Measurements from ENCODE around the gene TENM4. TPM values are rescaled to one million over a fixed set of nuclear protein-coding genes. Genes with fewer than 3 reads are reported as not detected.

TENM4 gene
- total and polyA plus RNA-seq, 10 of the 15 experiments (the other 5 are each of a cell fraction or from before 2014, with no cell fraction given) = 0.03 to 0.12 (median 0.06) TPM; not detected in 7

DNA sequence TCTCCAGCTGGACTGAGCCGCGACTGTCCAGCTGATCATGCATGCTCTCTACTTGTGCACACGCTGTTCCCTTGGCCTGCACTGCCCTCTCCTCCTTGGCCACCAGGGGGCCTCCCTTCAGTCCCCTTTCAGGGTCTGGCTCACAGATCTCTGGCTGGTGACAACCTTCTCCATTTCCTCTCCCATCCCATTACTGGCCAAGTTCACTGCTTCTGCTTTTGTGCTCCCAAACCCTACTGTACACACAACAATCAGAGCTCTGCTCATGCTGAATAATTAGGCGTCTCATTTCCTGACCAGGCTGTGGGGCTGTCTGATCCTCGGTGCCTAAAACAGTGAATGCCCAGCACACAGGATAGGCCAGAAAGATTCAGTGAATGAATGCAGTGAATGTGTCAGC, 642.2 kb downstream of the TENM4 start:
- POLR2A ChIA-PET = interaction anchor here (0.5 kb wide), 1 partner anchor 300 kb away, joined by 4 read pairs; no protein-coding TSS in a partner anchor
- ATAC-seq (peak; percentile 99), DNase-seq (ENCODE audit: low read depth, low spot score) (no peak), FAIRE-seq (no peak)
- Histone ChIP-seq H3K9me3 (replicated peaks; ENCODE audit: control insufficient read depth, insufficient read depth, low read length) (no peaks in the 10 kb centered on the region), H3K79me2 (ENCODE audit: control insufficient read depth, insufficient read depth, low read length) (no peaks in the 10 kb centered on the region), H3K4me3 (no peak overlapping the region), H2AFZ (ENCODE audit: control insufficient read depth, low read depth, low read length) (no peak overlapping the region), H4K20me1 (ENCODE audit: control insufficient read depth, insufficient read depth) (no peaks in the 10 kb centered on the region), H3K9ac (ENCODE audit: control insufficient read depth, insufficient read depth, low read length) (no peak overlapping the region), H3K4me1 (ENCODE audit: control insufficient read depth, insufficient read depth, low read length) (no peaks in the 10 kb centered on the region), H3K27ac (ENCODE audit: control insufficient read depth, insufficient read depth) (no peak overlapping the region), H3K4me2 (ENCODE audit: control insufficient read depth, insufficient read depth) (no peak overlapping the region), H3K27me3 (replicated peaks in 1 of 2; ENCODE audit: control insufficient read depth in 2 of 2, insufficient read depth in 2 of 2, low read length in 1 of 2) (peaks cover 0 to 1% of the 10 kb centered on the region in 2 experiments; a peak in 3 of 4 replicates), H3K36me3 (ENCODE audit: control insufficient read depth in 2 of 2, insufficient read depth in 2 of 2, low read length in 1 of 2) (no peaks in the 10 kb centered on the region)
- CTCF ChIA-PET = interaction anchor here (0.7 to 9.8 kb wide), 18 partner anchors 9 to 361 kb away, joined by 3 to 79 read pairs (median 3); no protein-coding TSS in a partner anchor
- RAD21 ChIA-PET (ENCODE audit: unreplicated experiment) = interaction anchor here (2.3 kb wide), 1 partner anchor 301 kb away, joined by 22 read pairs; no protein-coding TSS in a partner anchor
- intact Hi-C loops (cut with micrococcal nuclease; ENCODE audit: unreplicated experiment) = loop anchor here (1.0 kb wide), 2 partner anchors 278 to 302 kb away; no protein-coding TSS in a partner anchor
- SMC1A ChIA-PET (ENCODE audit: uncharacterized antibody, unreplicated experiment) = interaction anchor here (0.8 to 3.2 kb wide), 6 partner anchors 9 to 303 kb away, joined by 3 to 20 read pairs (median 6); no protein-coding TSS in a partner anchor
- in situ Hi-C loops (cut with MboI) = no loop called here
- WGBS (ENCODE audit: insufficient coverage, insufficient replicate concordance, low lambda C conversion rate, missing lambda C conversion rate) = 22% methylated on average over 5 of the region's 5 CpGs
- TF ChIP-seq HDGF (IDR thresholded peaks at IDR 0.05) (no peak), YY1 (IDR thresholded peaks at IDR 0.05; ENCODE audit: low read depth, low read length) (0 out of 2 replicates have a peak, but pooled peaks have one; percentile 23), FOXK2 (IDR thresholded peaks at IDR 0.05) (no peak), EP300 (IDR thresholded peaks at IDR 0.05; ENCODE audit: borderline replicate concordance in 1 of 2, control insufficient read depth in 1 of 2, low read depth in 2 of 2, low read length in 2 of 2) (no peak), ETV6 (conservative IDR thresholded peaks at IDR 0.05 in 1 of 2, IDR thresholded peaks at IDR 0.05 in 1 of 2; ENCODE audit: borderline replicate concordance in 1 of 2, low read depth in 1 of 2) (no peak), SMAD1 (IDR thresholded peaks at IDR 0.05; ENCODE audit: low read depth, partially characterized antibody) (no peak), SMC3 (IDR thresholded peaks at IDR 0.05; ENCODE audit: borderline replicate concordance, low read length) (peak; percentile 63), RAD21 (IDR thresholded peaks at IDR 0.05; ENCODE audit: insufficient read depth, low read depth, low read length) (peak; percentile 58)
- TF ChIP-seq, protein P1, sequence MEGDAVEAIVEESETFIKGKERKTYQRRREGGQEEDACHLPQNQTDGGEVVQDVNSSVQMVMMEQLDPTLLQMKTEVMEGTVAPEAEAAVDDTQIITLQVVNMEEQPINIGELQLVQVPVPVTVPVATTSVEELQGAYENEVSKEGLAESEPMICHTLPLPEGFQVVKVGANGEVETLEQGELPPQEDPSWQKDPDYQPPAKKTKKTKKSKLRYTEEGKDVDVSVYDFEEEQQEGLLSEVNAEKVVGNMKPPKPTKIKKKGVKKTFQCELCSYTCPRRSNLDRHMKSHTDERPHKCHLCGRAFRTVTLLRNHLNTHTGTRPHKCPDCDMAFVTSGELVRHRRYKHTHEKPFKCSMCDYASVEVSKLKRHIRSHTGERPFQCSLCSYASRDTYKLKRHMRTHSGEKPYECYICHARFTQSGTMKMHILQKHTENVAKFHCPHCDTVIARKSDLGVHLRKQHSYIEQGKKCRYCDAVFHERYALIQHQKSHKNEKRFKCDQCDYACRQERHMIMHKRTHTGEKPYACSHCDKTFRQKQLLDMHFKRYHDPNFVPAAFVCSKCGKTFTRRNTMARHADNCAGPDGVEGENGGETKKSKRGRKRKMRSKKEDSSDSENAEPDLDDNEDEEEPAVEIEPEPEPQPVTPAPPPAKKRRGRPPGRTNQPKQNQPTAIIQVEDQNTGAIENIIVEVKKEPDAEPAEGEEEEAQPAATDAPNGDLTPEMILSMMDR (IDR thresholded peaks at IDR 0.05 in 2 of 3, conservative IDR thresholded peaks at IDR 0.05 in 1 of 3; ENCODE audit: control insufficient read depth in 2 of 3, extremely low read depth in 1 of 3, insufficient read depth in 1 of 3, low read depth in 3 of 3, low read length in 3 of 3) = peak; percentile 74 to 96 (median 87)
- TF ChIP-seq, protein P2, sequence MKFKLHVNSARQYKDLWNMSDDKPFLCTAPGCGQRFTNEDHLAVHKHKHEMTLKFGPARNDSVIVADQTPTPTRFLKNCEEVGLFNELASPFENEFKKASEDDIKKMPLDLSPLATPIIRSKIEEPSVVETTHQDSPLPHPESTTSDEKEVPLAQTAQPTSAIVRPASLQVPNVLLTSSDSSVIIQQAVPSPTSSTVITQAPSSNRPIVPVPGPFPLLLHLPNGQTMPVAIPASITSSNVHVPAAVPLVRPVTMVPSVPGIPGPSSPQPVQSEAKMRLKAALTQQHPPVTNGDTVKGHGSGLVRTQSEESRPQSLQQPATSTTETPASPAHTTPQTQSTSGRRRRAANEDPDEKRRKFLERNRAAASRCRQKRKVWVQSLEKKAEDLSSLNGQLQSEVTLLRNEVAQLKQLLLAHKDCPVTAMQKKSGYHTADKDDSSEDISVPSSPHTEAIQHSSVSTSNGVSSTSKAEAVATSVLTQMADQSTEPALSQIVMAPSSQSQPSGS (IDR thresholded peaks at IDR 0.05; ENCODE audit: low read length) = no peak
- BruUV-seq (replicated peaks) = no TSS peak
